H9 (cell line): ENCODE results near the gene ARHGAP24. TPM values are rescaled to one million over a fixed set of nuclear protein-coding genes. Genes with fewer than 3 reads are reported as not detected.

Experiments
- DNase-seq: peaks from one replicate; pipeline ENCODE4 v3.0.0-alpha.2; 2017
- H2AFZ ChIP-seq: one replicate; pipeline ENCODE4 v1.6.1; 2013; ENCODE audit warnings: mild to moderate bottlenecking, low read length, control low read depth, moderate library complexity
- H2AK5ac ChIP-seq: 2 replicates; pipeline ENCODE4 v1.6.1; 2013; ENCODE audit warnings: low read length, control low read depth, mixed read lengths; ENCODE audit not compliant: insufficient read length
- H2BK120ac ChIP-seq: one replicate; pipeline ENCODE4 v1.6.1; 2013; ENCODE audit warnings: low read depth, mild to moderate bottlenecking, low read length, control low read depth, inconsistent platforms; ENCODE audit not compliant: poor library complexity, severe bottlenecking
- H2BK12ac ChIP-seq: 2 replicates; pipeline ENCODE4 v1.6.1; 2013; ENCODE audit warnings: low read length, control low read depth, mixed read lengths, low read depth; ENCODE audit not compliant: insufficient read length
- H2BK15ac ChIP-seq: 2 replicates; pipeline ENCODE4 v1.6.1; 2013; ENCODE audit warnings: low read depth, low read length, control low read depth
- H2BK20ac ChIP-seq: one replicate; pipeline ENCODE4 v1.6.1; 2013; ENCODE audit warnings: low read depth, mild to moderate bottlenecking, low read length, control low read depth, inconsistent platforms; ENCODE audit not compliant: poor library complexity, severe bottlenecking
- H2BK5ac ChIP-seq: 2 replicates; pipeline ENCODE4 v1.6.1; 2013; ENCODE audit warnings: low read length, control low read depth, mixed read lengths; ENCODE audit not compliant: insufficient read length
- H3K14ac ChIP-seq: 2 replicates; pipeline ENCODE4 v1.6.1; 2013; ENCODE audit warnings: low read length, control low read depth; ENCODE audit not compliant: insufficient read depth
- H3K18ac ChIP-seq: 2 replicates; pipeline ENCODE4 v1.6.1; 2013; ENCODE audit warnings: low read depth, mild to moderate bottlenecking, mixed read lengths, low read length, control low read depth; ENCODE audit not compliant: insufficient read length
- H3K23ac ChIP-seq: 2 replicates; pipeline ENCODE4 v1.6.1; 2013; ENCODE audit warnings: low read length, control low read depth, mixed read lengths, low read depth; ENCODE audit not compliant: insufficient read length
- H3K23me2 ChIP-seq: 2 replicates; pipeline ENCODE4 v1.6.1; 2013; ENCODE audit warnings: low read depth, mild to moderate bottlenecking, mixed read lengths, low read length, control low read depth; ENCODE audit not compliant: insufficient read length, poor library complexity, severe bottlenecking
- H3K27ac ChIP-seq: 2 replicates; pipeline ENCODE4 v1.5.1; 2013; ENCODE audit warnings: low read length, control low read depth, mixed read lengths, low read depth; ENCODE audit not compliant: insufficient read length
- H3K27me3 ChIP-seq: 2 replicates; pipeline ENCODE4 v1.6.1; 2013; ENCODE audit warnings: low read length, control low read depth, inconsistent platforms; ENCODE audit not compliant: insufficient read depth
- H3K4ac ChIP-seq: 2 replicates; pipeline ENCODE4 v1.6.1; 2013; ENCODE audit warnings: low read depth, mild to moderate bottlenecking, control low read depth, inconsistent platforms, low read length, moderate library complexity
- H3K4me1 ChIP-seq: 2 replicates; pipeline ENCODE4 v1.6.1; 2013; ENCODE audit warnings: low read length, control low read depth, inconsistent platforms; ENCODE audit not compliant: insufficient read depth
- H3K4me2 ChIP-seq: 2 replicates; pipeline ENCODE4 v1.6.1; 2013; ENCODE audit warnings: low read length, control low read depth, mixed read lengths; ENCODE audit not compliant: insufficient read length, insufficient read depth
- H3K56ac ChIP-seq: 2 replicates; pipeline ENCODE4 v1.6.1; 2013; ENCODE audit warnings: low read depth, mild to moderate bottlenecking, mixed read lengths, low read length, control low read depth; ENCODE audit not compliant: insufficient read length
- H3K79me1 ChIP-seq: 2 replicates; pipeline ENCODE4 v1.6.1; 2013; ENCODE audit warnings: low read depth, mild to moderate bottlenecking, moderate library complexity, low read length, control low read depth, inconsistent platforms; ENCODE audit not compliant: insufficient read depth, poor library complexity, severe bottlenecking
- H3K79me2 ChIP-seq: 2 replicates; pipeline ENCODE4 v1.6.1; 2013; ENCODE audit warnings: low read length, control low read depth, inconsistent platforms; ENCODE audit not compliant: insufficient read depth
- H3K9ac ChIP-seq: 2 replicates; pipeline ENCODE4 v1.6.1; 2013; ENCODE audit warnings: low read length, control low read depth, mixed read lengths; ENCODE audit not compliant: insufficient read length; ENCODE audit errors: extremely low read depth
- H3K9me3 ChIP-seq: one replicate; pipeline ENCODE4 v1.6.1; 2013; ENCODE audit warnings: low read depth, low read length, inconsistent platforms; ENCODE audit not compliant: control insufficient read depth
- H3T11ph ChIP-seq: one replicate; pipeline ENCODE4 v1.6.1; 2013; ENCODE audit warnings: mild to moderate bottlenecking, low read length, control low read depth, inconsistent platforms
- H4K20me1 ChIP-seq: one replicate; pipeline ENCODE4 v1.6.1; 2013; ENCODE audit not compliant: control insufficient read depth, insufficient read length, insufficient read depth
- H4K5ac ChIP-seq: 2 replicates; pipeline ENCODE4 v1.6.1; 2013; ENCODE audit warnings: low read depth, mild to moderate bottlenecking, mixed read lengths, low read length, control low read depth; ENCODE audit not compliant: insufficient read length
- H4K8ac ChIP-seq: replicated peaks from 2 replicates; pipeline ENCODE4 v1.6.1; 2013; ENCODE audit warnings: low read length, control low read depth, mixed read lengths, low read depth; ENCODE audit not compliant: insufficient read length
- H4K91ac ChIP-seq: 2 replicates; pipeline ENCODE4 v1.6.1; 2013; ENCODE audit warnings: low read depth, mild to moderate bottlenecking, moderate library complexity, mixed read lengths, low read length, control low read depth; ENCODE audit not compliant: insufficient read length
- H3K27ac Mint-ChIP-seq, 3 experiments: 2 replicates in 2 of 3; 3 replicates in 1 of 3; pipeline ENCODE4 v1.8.0; 2020 to 2021; ENCODE audit warnings: mixed read lengths in 3 of 3, mild to moderate bottlenecking in 1 of 3, moderate library complexity in 1 of 3
- H3K27me3 Mint-ChIP-seq: 2 replicates; pipeline ENCODE4 v1.8.0; 2021; ENCODE audit warnings: low read depth, mild to moderate bottlenecking, moderate library complexity, mixed read lengths
- H3K36me3 Mint-ChIP-seq, 3 experiments: 2 replicates in 2 of 3; 3 replicates in 1 of 3; pipeline ENCODE4 v1.8.0; 2020 to 2021; ENCODE audit warnings: low read depth in 3 of 3, mixed read lengths in 3 of 3; ENCODE audit not compliant: insufficient read depth in 1 of 3
- H3K4me1 Mint-ChIP-seq, 2 experiments: 2 replicates each; pipeline ENCODE4 v1.8.0; 2020; ENCODE audit warnings: mixed read lengths in 2 of 2
- H3K4me3 Mint-ChIP-seq, 2 experiments: 2 replicates in 1 of 2; 3 replicates in 1 of 2; pipeline ENCODE4 v1.8.0; 2020 to 2021; ENCODE audit warnings: mild to moderate bottlenecking in 2 of 2, mixed read lengths in 2 of 2, moderate library complexity in 1 of 2
- H3K9me3 Mint-ChIP-seq, 2 experiments: 2 replicates in 1 of 2; 3 replicates in 1 of 2; pipeline ENCODE4 v1.8.0; 2020; ENCODE audit warnings: mild to moderate bottlenecking in 2 of 2, mixed read lengths in 2 of 2, moderate library complexity in 1 of 2
- WGBS: extraction: QIAGEN DNeasy Blood & Tissue Kit; methylation state at CpG from one replicate; pipeline ENCODE4 v1.1.7; 2013; ENCODE audit warnings: missing lambda C conversion rate, low lambda C conversion rate, mixed read lengths; ENCODE audit not compliant: insufficient read length; ENCODE audit errors: extremely low coverage; 5-methylcytosine and 5-hydroxymethylcytosine counted together
- total RNA-seq: library from RNA; stranded (reverse); gene quantifications from 2 replicates; pipeline ENCODE4 v1.2.1, GENCODE V29; 2021
- TF ChIP-seq, protein P1 (sequence below): fragments of 200-600 bp; sonication (generic); conservative IDR thresholded peaks from 3 replicates; pipeline ENCODE4 v1.8.0; 2021; ENCODE audit warnings: antibody characterized with exemption, mild to moderate bottlenecking

The ARHGAP24 gene
- total RNA-seq, 1 experiment from 2014 or later = 0.37 TPM

DNA sequence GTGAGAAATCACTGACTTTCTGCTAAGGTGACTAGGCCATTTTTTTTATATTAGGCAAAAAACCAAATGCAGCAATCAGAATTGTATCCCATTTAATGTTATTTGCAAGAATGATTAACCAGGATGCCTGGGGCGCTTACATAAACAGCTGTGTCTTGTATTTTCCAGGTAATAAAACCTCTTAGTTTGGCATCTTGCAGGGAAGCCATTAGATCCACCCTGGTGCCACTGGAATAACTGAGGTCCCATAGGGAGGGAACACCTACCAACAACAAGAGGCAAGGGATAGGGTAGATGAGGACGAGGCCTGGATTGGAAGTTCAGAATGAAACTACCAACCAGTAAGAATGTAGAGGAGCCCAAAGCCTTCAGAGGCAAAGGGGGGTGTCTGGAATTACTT lies 288.3 kb downstream of the ARHGAP24 start:
- H3K79me1 ChIP-seq = no peaks in the 10 kb centered on the region
- no peak overlapping the region for H2BK15ac ChIP-seq
- peaks cover 30 to 35% of the 10 kb centered on the region in 2 experiments for H3K4me1 Mint-ChIP-seq
- H3K79me2 ChIP-seq = no peaks in the 10 kb centered on the region
- H2AFZ ChIP-seq = no peak overlapping the region
- no peak for DNase-seq
- H2BK20ac ChIP-seq = no peak overlapping the region
- no peak overlapping the region for H3K23ac ChIP-seq
- no peak overlapping the region for H3K18ac ChIP-seq
- H3K9me3 ChIP-seq = no peaks in the 10 kb centered on the region
- no peak overlapping the region for H4K5ac ChIP-seq
- no peaks in the 10 kb centered on the region for H3K27me3 ChIP-seq
- no peak overlapping the region for H3K9ac ChIP-seq
- no peaks in the 10 kb centered on the region for H4K20me1 ChIP-seq
- H3K23me2 ChIP-seq = no peaks in the 10 kb centered on the region
- no CpG with 5 or more reads among the region's 2 CpGs for WGBS
- no peak overlapping the region for H3K4me2 ChIP-seq
- no peak overlapping the region for H4K8ac ChIP-seq
- no peak overlapping the region for H2AK5ac ChIP-seq
- H2BK5ac ChIP-seq = no peak overlapping the region
- no peak overlapping the region for H3K4ac ChIP-seq
- H3K4me3 Mint-ChIP-seq = no peak overlapping the region
- H2BK12ac ChIP-seq = no peak overlapping the region
- no peak overlapping the region for H3K27ac Mint-ChIP-seq
- H3T11ph ChIP-seq = no peak overlapping the region
- H3K56ac ChIP-seq = no peak overlapping the region
- H3K9me3 Mint-ChIP-seq = no peaks in the 10 kb centered on the region
- no peaks in the 10 kb centered on the region for H3K36me3 Mint-ChIP-seq
- H3K27me3 Mint-ChIP-seq = no peaks in the 10 kb centered on the region
- H3K14ac ChIP-seq = no peak overlapping the region
- no peak overlapping the region for H2BK120ac ChIP-seq
- no peaks in the 10 kb centered on the region; the same call in 1 of the 2 replicates for H3K4me1 ChIP-seq
- TF ChIP-seq, protein P1, sequence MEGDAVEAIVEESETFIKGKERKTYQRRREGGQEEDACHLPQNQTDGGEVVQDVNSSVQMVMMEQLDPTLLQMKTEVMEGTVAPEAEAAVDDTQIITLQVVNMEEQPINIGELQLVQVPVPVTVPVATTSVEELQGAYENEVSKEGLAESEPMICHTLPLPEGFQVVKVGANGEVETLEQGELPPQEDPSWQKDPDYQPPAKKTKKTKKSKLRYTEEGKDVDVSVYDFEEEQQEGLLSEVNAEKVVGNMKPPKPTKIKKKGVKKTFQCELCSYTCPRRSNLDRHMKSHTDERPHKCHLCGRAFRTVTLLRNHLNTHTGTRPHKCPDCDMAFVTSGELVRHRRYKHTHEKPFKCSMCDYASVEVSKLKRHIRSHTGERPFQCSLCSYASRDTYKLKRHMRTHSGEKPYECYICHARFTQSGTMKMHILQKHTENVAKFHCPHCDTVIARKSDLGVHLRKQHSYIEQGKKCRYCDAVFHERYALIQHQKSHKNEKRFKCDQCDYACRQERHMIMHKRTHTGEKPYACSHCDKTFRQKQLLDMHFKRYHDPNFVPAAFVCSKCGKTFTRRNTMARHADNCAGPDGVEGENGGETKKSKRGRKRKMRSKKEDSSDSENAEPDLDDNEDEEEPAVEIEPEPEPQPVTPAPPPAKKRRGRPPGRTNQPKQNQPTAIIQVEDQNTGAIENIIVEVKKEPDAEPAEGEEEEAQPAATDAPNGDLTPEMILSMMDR = no peak
- no peak overlapping the region for H4K91ac ChIP-seq
- H3K27ac ChIP-seq = no peak overlapping the region
